T-helper 22 cell (primary cell): ENCODE measurements around the gene HASPIN.

ENCODE experiments used
- DNase-seq: peaks from one replicate; pipeline ENCODE4 v3.0.0-alpha.2; 2020; ENCODE audit warnings: low read depth

Gene HASPIN

DNA sequence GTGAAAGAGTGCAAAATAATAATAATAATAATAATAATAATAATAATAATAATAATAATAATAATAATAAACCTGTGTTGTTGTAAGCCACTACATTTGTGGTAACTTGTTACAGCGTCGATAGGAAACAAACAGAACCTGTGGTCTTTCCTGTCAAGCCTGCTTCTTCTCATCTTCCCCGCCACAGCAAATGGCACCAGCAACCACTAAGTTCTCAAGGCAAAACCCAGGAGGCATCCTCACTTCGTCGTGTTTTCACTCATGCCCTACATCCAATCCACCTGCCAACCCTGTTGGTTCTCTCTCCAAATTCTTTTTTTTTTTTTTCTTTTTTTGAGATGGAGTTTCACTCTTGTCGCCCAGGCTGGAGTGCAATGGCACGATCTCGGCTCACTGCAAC lies 43.1 kb downstream of the HASPIN start:
- DNase-seq, result no peak

- DNase-seq, result no peak
These were observed 44.6 kb downstream of the HASPIN start for GRCh38 chr17:3768341-3768740.

- DNase-seq, result no peak
These were observed 45.1 kb downstream of the HASPIN start for GRCh38 chr17:3768769-3769168.

- no peak for DNase-seq
These were observed 46.8 kb downstream of the HASPIN start for GRCh38 chr17:3770466-3770865.

DNA sequence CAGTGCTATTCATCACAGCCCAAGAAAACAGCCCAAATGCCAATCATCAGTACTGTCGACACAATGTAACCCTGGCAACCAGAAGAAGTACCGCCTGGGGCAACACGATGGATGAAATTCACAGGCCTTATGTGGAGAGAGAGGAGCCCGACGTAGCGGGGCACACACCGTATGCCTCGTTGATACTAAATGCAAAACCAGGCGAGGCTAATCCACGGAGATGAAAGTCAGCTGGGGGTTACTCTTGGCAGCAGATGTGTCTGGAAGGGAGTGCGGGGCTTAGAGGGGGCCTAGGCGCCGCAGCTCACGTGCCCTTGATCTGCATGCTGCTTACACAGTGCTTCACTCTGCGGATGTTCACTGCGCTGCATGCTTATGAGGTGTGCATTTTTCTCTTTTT lies 47.4 kb downstream of the HASPIN start:
- no peak for DNase-seq

GRCh38 chr17:3772764-3773163 lies 49.1 kb downstream of the HASPIN start:
- DNase-seq, result no peak

DNA sequence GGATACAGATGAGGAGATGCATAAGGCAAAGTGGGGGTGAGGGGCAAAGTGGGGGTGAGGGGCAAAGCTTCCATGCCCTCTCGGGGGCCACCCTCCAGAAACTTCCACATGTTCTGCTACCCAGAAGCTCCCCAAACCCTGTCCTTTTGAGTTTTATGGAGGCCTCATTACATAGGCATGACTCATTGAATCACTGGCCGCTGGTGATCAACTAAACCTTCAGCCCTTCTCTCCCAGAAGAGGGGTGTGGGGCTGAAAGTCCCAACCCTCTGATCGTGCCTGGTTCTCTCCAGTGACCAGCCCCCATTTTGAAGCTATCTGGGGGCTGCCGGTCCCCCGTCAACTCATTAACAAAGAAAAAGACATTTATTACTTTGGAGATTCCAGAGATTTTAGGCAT lies 49.8 kb downstream of the HASPIN start:
- no peak for DNase-seq

DNA sequence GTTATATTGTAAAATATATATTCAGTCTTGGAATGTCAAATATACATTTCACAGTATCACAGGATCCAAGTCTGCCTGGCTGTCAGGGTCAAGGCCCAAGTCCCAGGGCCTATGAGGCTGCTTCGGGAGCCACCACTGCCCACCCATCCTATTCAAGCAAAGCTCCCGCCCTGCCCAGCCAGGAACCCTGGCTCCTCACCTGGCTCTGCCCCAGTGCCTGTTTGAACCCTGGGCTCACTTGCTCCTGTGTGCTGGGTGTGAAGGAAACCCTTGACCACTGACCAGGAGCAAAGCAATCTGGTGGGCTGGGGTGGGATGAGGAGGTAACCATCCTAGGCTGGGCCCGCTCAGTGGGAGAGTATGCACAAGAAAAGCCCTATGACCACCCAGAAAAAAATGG lies 50.3 kb downstream of the HASPIN start:
- no peak for DNase-seq
